Liver (tissue), 6 donors: ENCODE measurements around the gene TRIM59. TPM values are rescaled to one million over a fixed set of nuclear protein-coding genes. Genes with fewer than 3 reads are reported as not detected.

Experiments used
- EGR1 ChIP-seq, 2 donors: IDR thresholded peaks; 2 replicates each; pipeline ENCODE4 v1.6.1; 2016 to 2018; ENCODE audit warnings: antibody characterized with exemption in 2 of 2, low read depth in 2 of 2
- FOXA1 ChIP-seq: IDR thresholded peaks from 2 replicates; pipeline ENCODE4 v1.6.1; 2016; ENCODE audit warnings: antibody characterized with exemption
- HNF4G ChIP-seq: IDR thresholded peaks from 2 replicates; pipeline ENCODE4 v1.6.1; 2016; ENCODE audit warnings: antibody characterized with exemption
- MAX ChIP-seq: IDR thresholded peaks from 2 replicates; pipeline ENCODE4 v1.6.1; 2016; ENCODE audit warnings: antibody characterized with exemption
- RAD21 ChIP-seq, 2 donors: IDR thresholded peaks; 2 replicates each; pipeline ENCODE4 v1.6.1; 2016; ENCODE audit warnings: antibody characterized with exemption in 2 of 2, mild to moderate bottlenecking in 2 of 2
- TAF1 ChIP-seq: conservative IDR thresholded peaks from 2 replicates; pipeline ENCODE4 v1.6.1; 2016; ENCODE audit warnings: antibody characterized with exemption, mild to moderate bottlenecking
- YY1 ChIP-seq: IDR thresholded peaks from 2 replicates; pipeline ENCODE4 v1.6.1; 2016; ENCODE audit warnings: antibody characterized with exemption, mild to moderate bottlenecking
- polyA plus RNA-seq, 2 donors: library from polyadenylated mRNA; stranded (reverse) in 1 of 2; unstranded in 1 of 2; fragments of 200-250 nt in 1 of 2; fragments of >200 nt in 1 of 2; fragmentation: Nextera tagmentation in 1 of 2; extraction: Ambion mirVana in 1 of 2; gene quantifications; one replicate each; pipeline versions ENCODE4 v1.2.1 to v1.2.3, GENCODE V29; 2013 to 2015
- small RNA-seq: library from RNA; depleted of rRNA; stranded (forward); fragments of <200 nt; gene quantifications from one replicate; pipeline ENCODE3, GENCODE V24; 2014
- total RNA-seq, 2 donors: library from RNA; depleted of rRNA; stranded (reverse); fragments of >200 nt; gene quantifications; one replicate each; pipeline ENCODE4 v1.2.3, GENCODE V29; 2014
- donor health status: healthy.
- donor health status: healthy.
- donor health status: healthy.

TRIM59 gene
- total and polyA plus RNA-seq, 4 donors, result 0.18 to 33.3 (median 0.87) TPM

- no peak for TF ChIP-seq YY1
- no peak for TF ChIP-seq EGR1 (IDR thresholded peaks at IDR 0.05; ENCODE audit: low read depth in 2 of 2)
- TF ChIP-seq TAF1, result no peak
- no peak for TF ChIP-seq HNF4G
- no peak for TF ChIP-seq FOXA1
- no peak for TF ChIP-seq MAX
- TF ChIP-seq RAD21 (IDR thresholded peaks at IDR 0.05), result no peak
Measured at GRCh38 chr3:160390565-160391138, 58.9 kb downstream of the TRIM59 start (continued).

Small RNAs within 50 kb of the gene (small RNA-seq; reads per million reads assigned to genes)
- gene MIR15B, result 34.6 reads per million, percentile 96 among the genes with 10 or more reads in this experiment
- gene MIR16-2, result 9.9 reads per million, percentile 94 among the genes with 10 or more reads in this experiment
- not detected for gene RNU7-136P

Other genes with a start within 250 kb of the TRIM59 start
- 1 to 10 TPM in 1 of 2 donors, under 1 TPM in 1; 0.47 to 1.4 TPM for gene C3orf80, start 224.4 kb downstream of the TRIM59 start, total RNA-seq
- gene C3orf80, start 224.4 kb downstream of the TRIM59 start, polyA plus RNA-seq, result under 1 TPM; 0.46 to 0.53 TPM
- 10 to 100 TPM; 12.9 to 15.7 TPM for gene IFT80, start 50.6 kb downstream of the TRIM59 start, total RNA-seq
- 1 to 10 TPM; 3.5 to 3.6 TPM for gene IFT80, start 50.6 kb downstream of the TRIM59 start, polyA plus RNA-seq
- 100 to 1,000 TPM in 1 of 2 donors, 10 to 100 TPM in 1; 17.1 to 161 TPM for gene SMC4, start 50.1 kb downstream of the TRIM59 start, total RNA-seq
- gene SMC4, start 50.1 kb downstream of the TRIM59 start, polyA plus RNA-seq, result 10 to 100 TPM in 1 of 2 donors, 1 to 10 TPM in 1; 6.7 to 17.0 TPM
- 10 to 100 TPM; 13.8 to 14.1 TPM for gene KPNA4, start 115.8 kb upstream of the TRIM59 start, total RNA-seq
- gene KPNA4, start 115.8 kb upstream of the TRIM59 start, polyA plus RNA-seq, result 1 to 10 TPM; 6.1 to 6.7 TPM
- gene ARL14, start 227.4 kb upstream of the TRIM59 start, total RNA-seq, result under 1 TPM in 1 of 2 donors, not detected in 1; 0.14 TPM
- gene ARL14, start 227.4 kb upstream of the TRIM59 start, polyA plus RNA-seq, result under 1 TPM in 1 of 2 donors, not detected in 1; 0.15 TPM